Measurements from ENCODE around the gene SCAF4. TPM values are rescaled to one million over a fixed set of nuclear protein-coding genes. Genes with fewer than 3 reads are reported as not detected.

SCAF4 gene
- total and polyA plus RNA-seq, 2 of the 8 experiments (the other 6 are each of a cell fraction or from before 2014, with no cell fraction given): 28.9 to 55.1 TPM

- no peak overlapping the region for H2BK20ac ChIP-seq (ENCODE audit: low read length)
- H2AFZ ChIP-seq (ENCODE audit: low read length): no peak overlapping the region
- H2AK5ac ChIP-seq (ENCODE audit: low read depth, low read length): no peak overlapping the region
- FAIRE-seq (no peak), DNase-seq (ENCODE audit: low read depth in 1 of 2, low spot score in 2 of 2) (no peak)
- no peak overlapping the region for H2BK12ac ChIP-seq (ENCODE audit: low read depth, low read length)
- H2BK120ac ChIP-seq (replicated peaks; ENCODE audit: low read depth, low read length): no peak overlapping the region
- H3K79me2 ChIP-seq (ENCODE audit: control insufficient read depth in 1 of 2, insufficient read depth in 2 of 2, low read length in 2 of 2): no peaks in the 10 kb centered on the region
- WGBS, 2 experiments (ENCODE audit: extremely low coverage in 1 of 2, insufficient coverage in 1 of 2, insufficient read length in 1 of 2, insufficient replicate concordance in 2 of 2, low coverage in 1 of 2, low lambda C conversion rate in 2 of 2, missing lambda C conversion rate in 1 of 2): 94% methylated on average over 5 of the region's 5 CpGs; no CpG with 5 or more reads in 1 of the 2 experiments
- no peak overlapping the region for H3K27ac ChIP-seq (ENCODE audit: low read depth, low read length)
- H3K36me3 ChIP-seq (ENCODE audit: control insufficient read depth in 2 of 4, insufficient read depth in 4 of 4, low read length in 3 of 4): no peaks in the 10 kb centered on the region
- no peak overlapping the region for H3K56ac ChIP-seq (replicated peaks; ENCODE audit: insufficient read length, low read depth, low read length)
- no peak overlapping the region for H3K23ac ChIP-seq (ENCODE audit: insufficient read length)
- H3K9ac ChIP-seq (replicated peaks in 1 of 4; ENCODE audit: extremely low read depth in 1 of 4, low read depth in 3 of 4, low read length in 3 of 4): no peak overlapping the region
- ChIA-PET CTCF (ENCODE audit: partially characterized antibody) (interaction anchor here (0.7 to 0.9 kb wide), 2 partner anchors 22 to 45 kb away, joined by 3 read pairs; no protein-coding TSS in a partner anchor), POLR2A (ENCODE audit: partially characterized antibody) (interaction anchor here (1.1 kb wide), 1 partner anchor 9 kb away, joined by 3 read pairs; no protein-coding TSS in a partner anchor)
- no peaks in the 10 kb centered on the region for H3K23me2 ChIP-seq (ENCODE audit: low read depth, low read length)
- H2BK15ac ChIP-seq (ENCODE audit: low read length): no peak overlapping the region
- no peak overlapping the region for H3K18ac ChIP-seq (ENCODE audit: extremely low read depth, low read length)
- no peaks in the 10 kb centered on the region for H3K79me1 ChIP-seq (ENCODE audit: low read depth, low read length)
- no peaks in the 10 kb centered on the region for H3K4me1 ChIP-seq (replicated peaks in 1 of 4; ENCODE audit: control insufficient read depth in 3 of 4, insufficient read depth in 4 of 4, low read length in 3 of 4)
- H4K8ac ChIP-seq (ENCODE audit: extremely low read depth, insufficient read depth, low read length): no peak overlapping the region
- no peak overlapping the region for H3K4ac ChIP-seq (replicated peaks; ENCODE audit: insufficient read length, low read depth, low read length)
- H4K5ac ChIP-seq (ENCODE audit: insufficient read length, low read depth, low read length): no peak overlapping the region
- no peak overlapping the region for H3K14ac ChIP-seq (ENCODE audit: insufficient read length)
- no peak overlapping the region for H2BK5ac ChIP-seq (ENCODE audit: low read depth, low read length)
- H3K9me3 ChIP-seq (ENCODE audit: insufficient read depth in 2 of 2, low read depth in 1 of 2, low read length in 1 of 2): peaks cover 6 to 13% of the 10 kb centered on the region in 2 experiments; a peak in 3 of 4 replicates
- no peaks in the 10 kb centered on the region for H3K27me3 ChIP-seq (replicated peaks in 1 of 4; ENCODE audit: control insufficient read depth in 3 of 4, extremely low read depth in 1 of 4, insufficient read depth in 3 of 4, low read length in 3 of 4)
- no peak overlapping the region for H3K4me3 ChIP-seq (ENCODE audit: extremely low read depth in 1 of 4, insufficient read depth in 2 of 4, low read depth in 3 of 4, low read length in 4 of 4)
- no peak overlapping the region for H3K4me2 ChIP-seq (ENCODE audit: insufficient read depth in 1 of 2, low read depth in 2 of 2, low read length in 2 of 2)
- H4K91ac ChIP-seq (replicated peaks; ENCODE audit: insufficient read length, low read length): no peak overlapping the region
- no peaks in the 10 kb centered on the region for H4K20me1 ChIP-seq (replicated peaks in 1 of 2; ENCODE audit: control insufficient read depth in 1 of 2, insufficient read depth in 2 of 2, low read length in 2 of 2)
- no peak for TF ChIP-seq JUN (IDR thresholded peaks at IDR 0.05; ENCODE audit: low read depth, low read length)
- no peak for TF ChIP-seq POLR2AphosphoS5 (IDR thresholded peaks at IDR 0.05; ENCODE audit: low read depth, low read length)
- no peak for TF ChIP-seq MAX (IDR thresholded peaks at IDR 0.05)
- TF ChIP-seq HDAC2 (IDR thresholded peaks at IDR 0.05; ENCODE audit: borderline replicate concordance in 1 of 2, low read depth in 2 of 2, low read length in 2 of 2): no peak
- no peak for TF ChIP-seq CREB1 (IDR thresholded peaks at IDR 0.05)
- no peak for TF ChIP-seq CTBP2 (IDR thresholded peaks at IDR 0.05; ENCODE audit: borderline replicate concordance, insufficient read depth, insufficient read length, low read length)
- no peak for TF ChIP-seq KDM5A (IDR thresholded peaks at IDR 0.05; ENCODE audit: low read length)
- no peak for TF ChIP-seq SIRT6 (IDR thresholded peaks at IDR 0.05; ENCODE audit: low read length)
- no peak for TF ChIP-seq SP2 (IDR thresholded peaks at IDR 0.05; ENCODE audit: low read length)
- TF ChIP-seq BCL11A (IDR thresholded peaks at IDR 0.05; ENCODE audit: low read depth in 2 of 2, low read length in 2 of 2): no peak
- TF ChIP-seq CHD2 (IDR thresholded peaks at IDR 0.05; ENCODE audit: low read length): no peak
- TF ChIP-seq RXRA (IDR thresholded peaks at IDR 0.05; ENCODE audit: insufficient read depth, low read depth, low read length): no peak
- TF ChIP-seq SRF (IDR thresholded peaks at IDR 0.05; ENCODE audit: low read depth, low read length): no peak
- no peak for TF ChIP-seq POLR2A (IDR thresholded peaks at IDR 0.05; ENCODE audit: control extremely low read depth in 1 of 2, low read depth in 2 of 2, low read length in 2 of 2)
- TF ChIP-seq SIN3A (conservative IDR thresholded peaks at IDR 0.05 in 1 of 2, IDR thresholded peaks at IDR 0.05 in 1 of 2; ENCODE audit: low read depth in 1 of 2, low read length in 2 of 2): no peak
- no peak for TF ChIP-seq CHD1 (IDR thresholded peaks at IDR 0.05; ENCODE audit: low read depth, low read length)
Observed at GRCh38 chr21:31741116-31741515, 9.2 kb upstream of the SCAF4 start.
